Skin epidermis (tissue), 12 donors: Measurements from ENCODE around the gene SLC41A3.
A peak's percentile ranks its signal among the peaks of the same experiment; 100 is the strongest.
"Not testable (repeated sequence)": the region's sequence is repeated elsewhere in the genome, so short reads cannot be mapped to it uniquely, and the experiment has no call there.

Experiments used
- H3K27ac ChIP-seq, 21 experiments: fragments of 200-600 bp; sonication (generic) in 11 of 21; one replicate each; pipeline ENCODE4 v1.5.0; 2020; ENCODE audit warnings: mild to moderate bottlenecking in 3 of 21, inconsistent platforms in 2 of 21, moderate library complexity in 2 of 21
- H3K4me3 ChIP-seq, 7 experiments: fragments of 200-600 bp; sonication (generic) in 2 of 7; one replicate each; pipeline ENCODE4 v1.5.0; 2020; ENCODE audit warnings: inconsistent platforms in 2 of 7, mild to moderate bottlenecking in 2 of 7, moderate library complexity in 1 of 7

The SLC41A3 gene

GRCh38 chr3:126018545-126018944, 65.4 kb downstream of the SLC41A3 start:
- Histone ChIP-seq H3K4me3 (no peak overlapping the region), H3K27ac (no peak overlapping the region)

GRCh38 chr3:126017362-126017761, 66.6 kb downstream of the SLC41A3 start:
- Histone ChIP-seq H3K4me3 (no peak overlapping the region), H3K27ac (no peak overlapping the region)

- Histone ChIP-seq H3K4me3 (no peak overlapping the region), H3K27ac (no peak overlapping the region)
Measured at GRCh38 chr3:126016616-126017015, 67.3 kb downstream of the SLC41A3 start.

- Histone ChIP-seq H3K27ac (no peak overlapping the region), H3K4me3 (no peak overlapping the region)
Measured at GRCh38 chr3:126015075-126015474, 68.8 kb downstream of the SLC41A3 start.

GRCh38 chr3:126014252-126014651, 69.7 kb downstream of the SLC41A3 start:
- no peak overlapping the region for H3K4me3 ChIP-seq
- H3K27ac ChIP-seq: no peak overlapping the region

GRCh38 chr3:126013751-126014156, 70.2 kb downstream of the SLC41A3 start:
- no peak overlapping the region for H3K4me3 ChIP-seq
- H3K27ac ChIP-seq: no peak overlapping the region

- Histone ChIP-seq H3K4me3 (no peak overlapping the region), H3K27ac (no peak overlapping the region)
Measured at GRCh38 chr3:126009181-126009580, 74.7 kb downstream of the SLC41A3 start.

- Histone ChIP-seq H3K4me3 (no peak overlapping the region), H3K27ac (no peak overlapping the region)
Measured at GRCh38 chr3:126008219-126008618, 75.7 kb downstream of the SLC41A3 start.

DNA sequence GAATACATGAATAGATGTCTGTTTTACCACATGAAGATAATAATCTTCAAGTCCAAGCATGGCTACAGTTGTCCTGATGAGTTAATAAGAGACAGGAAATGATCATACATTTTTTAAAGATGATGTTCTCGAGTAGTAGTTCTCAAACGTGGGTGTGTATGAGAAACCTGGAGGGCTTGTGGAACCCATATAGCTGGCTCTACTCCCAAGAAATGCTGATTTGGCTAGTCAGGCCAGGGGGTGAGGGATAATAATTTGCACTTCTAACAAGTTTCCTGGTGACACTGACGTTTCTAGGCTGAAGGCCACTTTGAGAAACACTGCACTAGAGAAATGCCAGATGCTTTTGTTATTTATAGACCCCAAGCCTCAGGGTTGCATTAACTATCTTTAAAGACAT, 78.0 kb downstream of the SLC41A3 start:
- no peak overlapping the region for H3K4me3 ChIP-seq
- no peak overlapping the region for H3K27ac ChIP-seq

- Histone ChIP-seq H3K4me3 (no peak overlapping the region), H3K27ac (no peak overlapping the region)
Measured at GRCh38 chr3:126004692-126005091, 79.2 kb downstream of the SLC41A3 start.

- H3K4me3 ChIP-seq: no peak overlapping the region
- no peak overlapping the region for H3K27ac ChIP-seq
Measured at GRCh38 chr3:126004217-126004616, 79.7 kb downstream of the SLC41A3 start.

GRCh38 chr3:126003447-126004190, 80.3 kb downstream of the SLC41A3 start:
- H3K27ac ChIP-seq: no peak overlapping the region
- H3K4me3 ChIP-seq: no peak overlapping the region

GRCh38 chr3:126002189-126002588, 81.7 kb downstream of the SLC41A3 start:
- H3K4me3 ChIP-seq: no peak overlapping the region
- H3K27ac ChIP-seq: no peak overlapping the region

DNA sequence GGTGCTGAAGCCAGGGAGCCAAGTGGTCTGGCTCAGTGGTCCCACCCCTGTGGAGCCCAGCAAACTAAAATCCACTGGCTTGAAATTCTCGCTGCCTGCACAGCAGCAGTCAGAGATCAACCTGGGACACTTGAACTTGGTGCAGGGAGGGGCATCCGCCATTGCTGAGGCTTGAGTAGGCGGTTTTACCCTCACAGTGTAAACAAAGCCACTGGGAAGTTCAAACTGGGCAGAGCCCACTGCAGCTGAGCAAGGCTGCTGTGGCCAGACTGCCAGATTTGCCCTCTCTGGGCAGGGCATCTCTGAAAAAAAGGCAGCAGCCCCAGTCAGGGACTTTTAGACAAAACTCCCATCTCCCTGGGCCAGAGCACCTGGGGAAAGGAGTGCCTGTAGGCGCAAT, 87.2 kb downstream of the SLC41A3 start:
- H3K27ac ChIP-seq, H3K4me3 ChIP-seq: not testable (repeated sequence)

DNA sequence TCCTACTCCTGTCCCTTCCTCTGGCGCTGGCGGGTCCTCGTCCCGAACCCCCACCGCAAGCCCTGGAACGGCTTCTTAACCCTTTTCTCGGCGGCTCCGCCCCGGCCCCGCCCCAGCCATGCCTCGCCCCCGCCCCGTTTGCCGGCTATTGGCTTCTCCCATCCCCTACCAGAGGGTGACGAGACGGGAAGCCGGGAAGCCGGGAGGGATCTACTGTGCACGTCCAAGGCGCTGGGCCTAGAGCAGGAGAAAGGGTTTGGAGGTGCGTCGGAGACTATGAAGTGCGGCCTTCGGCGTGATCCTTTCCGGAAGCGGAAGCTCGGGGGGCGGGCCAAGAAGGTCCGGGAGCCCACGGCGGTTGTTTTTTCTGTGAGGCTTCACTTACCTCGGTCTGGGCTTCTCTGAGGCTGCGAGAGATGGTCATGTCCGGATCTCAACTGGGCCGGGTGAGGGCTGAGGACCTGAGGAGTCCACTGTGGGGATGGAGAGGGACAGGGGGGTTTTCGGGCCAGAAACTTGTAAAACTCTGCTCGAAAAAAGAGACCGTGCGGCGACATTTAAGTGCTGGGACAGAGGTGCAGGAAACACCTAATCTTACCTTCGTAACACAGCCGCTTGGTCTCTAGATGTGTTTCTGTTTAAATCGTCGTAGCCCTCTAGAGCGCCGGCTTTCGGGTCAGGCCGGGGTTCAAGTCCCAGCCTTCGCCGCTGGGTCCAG, 93.5 kb downstream of the SLC41A3 start:
- H3K27ac ChIP-seq: peak overlapping the region in 16 of 21 experiments; percentile 6 to 81 (median 69)
- peak overlapping the region in 6 of 7 experiments; percentile 31 to 48 (median 41) for H3K4me3 ChIP-seq

- not testable (repeated sequence) for H3K4me3 ChIP-seq, H3K27ac ChIP-seq
Measured at GRCh38 chr3:125984951-125985350, 99.0 kb downstream of the SLC41A3 start.

DNA sequence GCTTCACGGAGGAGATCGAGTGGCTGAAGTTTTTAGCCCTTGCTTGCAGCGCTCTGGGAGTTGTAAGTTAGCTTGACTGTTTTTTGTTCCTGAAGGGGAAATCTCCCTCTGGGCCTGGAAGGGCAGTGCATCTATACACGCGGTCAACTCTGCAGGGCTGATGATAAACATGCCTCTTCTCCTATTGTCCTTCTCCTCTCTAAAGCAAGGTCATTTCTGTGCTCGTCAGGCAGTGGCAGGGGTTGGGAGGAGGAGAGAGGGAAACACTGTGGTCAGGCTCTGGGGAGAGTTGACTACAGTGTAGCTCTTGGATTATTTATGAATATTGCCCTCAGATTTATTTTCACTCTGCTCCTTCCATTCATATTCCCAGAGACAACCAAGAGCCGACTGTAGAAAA, 106.8 kb downstream of the SLC41A3 start:
- H3K27ac ChIP-seq, H3K4me3 ChIP-seq: not testable (repeated sequence)

DNA sequence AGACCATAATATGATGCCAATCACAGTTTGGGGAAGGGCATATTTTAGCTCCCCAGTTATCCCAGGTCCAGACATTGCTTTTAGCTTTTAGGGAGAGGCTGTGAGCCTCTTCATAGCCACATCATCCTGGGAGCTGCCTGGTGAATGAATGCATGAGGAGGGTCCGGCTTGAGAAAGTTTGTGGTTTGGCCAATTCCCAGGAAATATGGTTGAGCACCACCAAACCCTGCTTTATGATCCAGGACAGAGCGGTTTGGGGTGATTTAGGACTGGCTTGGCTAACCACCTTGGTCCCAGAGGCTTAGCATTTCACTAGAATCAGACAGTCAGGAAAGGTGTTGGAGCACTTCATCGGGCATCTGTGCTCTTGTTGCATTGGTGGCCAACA, 107.9 kb downstream of the SLC41A3 start:
- H3K27ac ChIP-seq, H3K4me3 ChIP-seq: not testable (repeated sequence)

DNA sequence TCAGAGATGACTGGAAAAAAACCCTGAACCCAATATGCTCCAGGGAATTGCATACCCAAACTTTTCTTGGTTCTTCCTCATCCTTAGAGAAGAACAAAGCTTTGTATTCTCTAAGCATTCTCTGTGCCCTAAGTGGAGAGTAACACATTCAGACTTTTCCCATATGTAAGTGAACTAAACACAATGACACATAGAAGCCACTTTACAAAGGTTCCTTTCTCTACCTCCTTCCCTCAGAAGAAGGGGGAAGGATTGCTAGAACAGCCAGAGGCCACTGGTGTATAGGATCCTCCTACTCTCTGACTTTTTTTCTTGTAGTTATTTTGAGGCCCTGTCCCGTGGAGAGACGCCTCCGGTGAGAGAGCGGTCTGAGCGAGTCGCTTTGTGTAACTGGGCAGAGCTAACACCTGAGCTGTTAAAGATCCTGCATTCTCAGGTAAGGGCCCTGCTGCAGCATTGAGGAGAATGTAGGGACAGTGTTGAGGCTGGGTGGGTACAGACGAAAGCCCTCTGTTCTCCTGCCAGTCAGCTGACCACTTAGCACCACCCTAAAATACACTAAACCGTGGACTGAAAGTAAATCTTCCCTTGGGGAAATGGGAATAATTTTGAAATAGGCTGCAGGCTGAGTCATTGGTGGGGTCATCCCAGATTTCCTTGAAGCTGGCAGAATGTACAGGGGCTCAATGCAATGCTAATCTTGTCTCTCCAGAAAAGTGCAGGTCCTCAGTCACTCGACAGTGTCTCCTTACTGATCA, 108.5 kb downstream of the SLC41A3 start:
- not testable (repeated sequence) for H3K27ac ChIP-seq, H3K4me3 ChIP-seq
